Measurements from ENCODE around the gene ATXN1L.
"Not testable (repeated sequence)": the region's sequence is repeated elsewhere in the genome, so short reads cannot be mapped to it uniquely, and the experiment has no call there.

ATXN1L gene

DNA sequence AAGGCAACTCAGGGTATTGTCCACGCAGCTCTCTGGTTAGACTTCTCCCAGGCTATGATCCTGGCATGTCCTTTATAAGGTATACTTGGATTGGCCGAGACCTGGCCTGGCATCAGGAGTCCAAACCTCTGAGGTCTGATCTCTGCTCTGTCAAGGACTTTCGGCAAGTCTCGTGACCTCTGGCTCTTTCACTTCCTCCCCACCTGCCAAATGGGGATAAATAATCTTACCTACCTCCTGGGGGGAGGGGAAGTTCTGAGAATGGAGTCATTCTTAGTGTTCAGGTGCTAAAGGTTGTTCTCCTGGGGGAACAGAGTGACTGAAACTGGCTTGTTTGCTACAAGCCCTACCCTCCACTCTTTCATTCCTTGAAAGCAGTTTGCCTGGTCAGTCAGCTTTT is 7.6 kb downstream of the ATXN1L start:
- H3K4me3 ChIP-seq (ENCODE audit: low read depth, low read length) = no peak overlapping the region
- TF ChIP-seq, protein P1, sequence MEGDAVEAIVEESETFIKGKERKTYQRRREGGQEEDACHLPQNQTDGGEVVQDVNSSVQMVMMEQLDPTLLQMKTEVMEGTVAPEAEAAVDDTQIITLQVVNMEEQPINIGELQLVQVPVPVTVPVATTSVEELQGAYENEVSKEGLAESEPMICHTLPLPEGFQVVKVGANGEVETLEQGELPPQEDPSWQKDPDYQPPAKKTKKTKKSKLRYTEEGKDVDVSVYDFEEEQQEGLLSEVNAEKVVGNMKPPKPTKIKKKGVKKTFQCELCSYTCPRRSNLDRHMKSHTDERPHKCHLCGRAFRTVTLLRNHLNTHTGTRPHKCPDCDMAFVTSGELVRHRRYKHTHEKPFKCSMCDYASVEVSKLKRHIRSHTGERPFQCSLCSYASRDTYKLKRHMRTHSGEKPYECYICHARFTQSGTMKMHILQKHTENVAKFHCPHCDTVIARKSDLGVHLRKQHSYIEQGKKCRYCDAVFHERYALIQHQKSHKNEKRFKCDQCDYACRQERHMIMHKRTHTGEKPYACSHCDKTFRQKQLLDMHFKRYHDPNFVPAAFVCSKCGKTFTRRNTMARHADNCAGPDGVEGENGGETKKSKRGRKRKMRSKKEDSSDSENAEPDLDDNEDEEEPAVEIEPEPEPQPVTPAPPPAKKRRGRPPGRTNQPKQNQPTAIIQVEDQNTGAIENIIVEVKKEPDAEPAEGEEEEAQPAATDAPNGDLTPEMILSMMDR (IDR thresholded peaks at IDR 0.05; ENCODE audit: borderline replicate concordance, insufficient read depth, low read depth, low read length) = no peak

DNA sequence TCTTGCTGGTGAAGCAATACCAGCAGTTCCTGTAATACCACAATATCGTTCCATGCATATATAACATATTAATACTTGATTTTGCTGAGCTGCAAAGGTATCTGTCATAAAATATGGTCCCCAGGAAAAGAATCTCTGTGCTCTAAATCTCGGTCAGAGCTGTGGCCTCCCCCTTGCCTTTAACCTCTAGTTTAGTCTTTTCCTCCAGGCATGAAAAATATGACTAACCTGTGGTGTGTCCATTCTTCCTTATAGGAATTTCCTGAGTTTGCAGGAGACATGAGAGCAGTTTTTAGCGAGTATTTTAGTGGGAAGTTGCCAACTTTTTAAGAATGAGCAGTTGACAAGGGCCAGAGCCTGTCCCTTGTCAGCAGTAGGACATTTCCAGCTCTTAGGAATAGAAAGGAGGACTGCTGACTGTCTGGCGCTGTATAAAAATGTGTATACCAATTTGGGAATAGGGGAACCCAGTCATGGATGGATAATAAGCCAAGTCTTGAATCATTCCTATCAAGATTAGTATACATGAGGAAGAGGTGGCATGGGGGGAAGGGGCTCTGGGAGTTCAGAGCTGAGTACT is 8.7 kb downstream of the ATXN1L start:
- TF ChIP-seq, protein P1 (IDR thresholded peaks at IDR 0.05; ENCODE audit: borderline replicate concordance, insufficient read depth, low read depth, low read length) = no peak
- no peak overlapping the region for H3K4me3 ChIP-seq (ENCODE audit: low read depth, low read length)

DNA sequence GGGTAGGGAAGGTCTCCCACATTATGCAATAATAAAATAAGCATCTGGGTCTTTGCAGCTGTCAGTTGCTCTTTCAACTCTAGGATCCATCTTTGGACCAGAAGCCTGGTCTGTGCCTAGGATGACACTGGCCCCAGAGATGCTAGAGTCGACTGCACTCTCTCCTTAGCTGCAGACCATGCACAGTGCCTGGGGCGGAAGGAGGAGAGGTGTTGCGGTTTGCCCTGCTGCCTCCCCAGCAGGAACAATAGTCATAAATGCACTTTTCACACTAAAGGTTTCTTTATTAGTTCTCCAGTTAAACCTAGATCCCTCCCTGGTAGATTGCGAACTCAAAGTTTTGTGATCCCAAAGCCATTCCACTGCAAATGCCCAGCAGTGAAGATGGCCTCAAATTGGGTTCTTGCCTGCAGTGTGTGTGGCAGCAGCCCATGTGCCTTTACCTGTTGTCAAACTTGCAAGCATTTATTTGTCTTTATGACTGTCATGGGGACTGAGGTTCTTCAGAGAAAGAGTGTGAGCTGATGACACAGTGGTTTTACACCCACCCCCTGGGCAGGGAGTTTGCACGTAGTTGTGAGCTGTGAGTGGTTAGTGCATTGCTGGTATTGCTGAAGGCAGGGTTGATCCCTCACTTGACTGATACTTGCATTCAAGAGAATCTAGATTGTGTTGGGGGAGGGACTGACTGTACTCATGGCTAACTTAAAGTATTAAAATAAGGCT is 10.3 kb downstream of the ATXN1L start:
- TF ChIP-seq, protein P1 (IDR thresholded peaks at IDR 0.05; ENCODE audit: borderline replicate concordance, insufficient read depth, low read depth, low read length) = no peak
- H3K4me3 ChIP-seq (ENCODE audit: low read depth, low read length) = no peak overlapping the region

DNA sequence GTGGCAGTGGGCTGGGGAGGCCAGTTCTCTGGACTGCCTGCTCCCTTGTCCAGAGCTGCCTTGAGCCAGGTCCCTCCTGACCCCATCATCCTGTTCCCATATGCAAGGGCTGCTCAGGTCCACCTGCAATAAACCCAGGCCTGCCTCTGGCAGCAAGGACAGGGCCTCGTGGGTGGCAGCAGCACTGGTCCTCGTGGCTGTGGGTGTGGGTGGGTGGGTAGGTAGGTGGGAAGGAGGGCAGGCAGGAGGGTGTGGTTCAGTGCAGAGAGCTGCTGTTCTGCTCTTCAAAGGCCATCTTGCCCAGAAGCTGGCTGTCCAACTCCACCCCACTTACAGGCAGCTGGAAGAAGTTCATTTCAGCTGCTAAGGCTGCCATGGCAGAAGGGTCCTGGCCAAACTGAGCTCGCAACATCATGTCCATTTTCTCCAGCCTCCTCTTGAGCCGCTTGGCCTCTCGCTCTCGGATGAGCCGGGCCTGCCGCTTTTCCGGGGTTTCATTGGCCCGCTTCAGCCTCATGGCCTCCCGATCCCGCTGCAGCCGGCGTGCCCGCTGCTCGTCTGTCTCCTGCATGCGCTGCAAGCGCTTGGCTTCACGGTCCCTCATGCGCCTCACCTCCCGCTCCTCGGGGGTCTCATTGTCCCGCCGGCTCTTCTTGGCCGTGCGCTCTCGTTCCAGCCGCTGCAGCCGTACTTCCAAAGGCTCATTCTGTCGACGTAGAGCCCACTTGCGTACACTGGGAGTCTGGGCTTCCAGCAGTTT is 14.2 kb downstream of the ATXN1L start:
- no peak overlapping the region for H3K4me3 ChIP-seq (ENCODE audit: low read depth, low read length)
- TF ChIP-seq, protein P1 (IDR thresholded peaks at IDR 0.05; ENCODE audit: borderline replicate concordance, insufficient read depth, low read depth, low read length) = no peak

DNA sequence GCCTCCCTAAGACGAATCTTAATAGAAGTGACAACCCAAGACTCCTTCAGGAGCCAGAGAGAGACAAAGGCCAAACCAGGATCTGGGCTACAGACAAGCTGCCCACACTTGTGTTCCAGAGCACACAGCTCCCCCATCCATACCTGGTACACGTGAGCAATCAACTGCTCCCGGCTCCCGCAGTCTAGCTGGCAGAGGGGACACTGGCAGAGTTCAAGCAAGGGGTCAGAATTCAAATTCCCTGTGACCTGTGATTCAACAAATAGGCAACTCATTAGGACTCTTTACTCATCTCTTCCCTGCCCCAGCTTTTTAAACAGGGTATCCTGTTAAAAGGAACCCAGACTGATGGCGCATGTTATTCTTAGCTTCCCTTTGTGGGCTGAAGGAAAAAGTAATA is 18.2 kb downstream of the ATXN1L start:
- no peak overlapping the region for H3K4me3 ChIP-seq (ENCODE audit: low read depth, low read length)
- TF ChIP-seq, protein P1 (IDR thresholded peaks at IDR 0.05; ENCODE audit: borderline replicate concordance, insufficient read depth, low read depth, low read length) = no peak

DNA sequence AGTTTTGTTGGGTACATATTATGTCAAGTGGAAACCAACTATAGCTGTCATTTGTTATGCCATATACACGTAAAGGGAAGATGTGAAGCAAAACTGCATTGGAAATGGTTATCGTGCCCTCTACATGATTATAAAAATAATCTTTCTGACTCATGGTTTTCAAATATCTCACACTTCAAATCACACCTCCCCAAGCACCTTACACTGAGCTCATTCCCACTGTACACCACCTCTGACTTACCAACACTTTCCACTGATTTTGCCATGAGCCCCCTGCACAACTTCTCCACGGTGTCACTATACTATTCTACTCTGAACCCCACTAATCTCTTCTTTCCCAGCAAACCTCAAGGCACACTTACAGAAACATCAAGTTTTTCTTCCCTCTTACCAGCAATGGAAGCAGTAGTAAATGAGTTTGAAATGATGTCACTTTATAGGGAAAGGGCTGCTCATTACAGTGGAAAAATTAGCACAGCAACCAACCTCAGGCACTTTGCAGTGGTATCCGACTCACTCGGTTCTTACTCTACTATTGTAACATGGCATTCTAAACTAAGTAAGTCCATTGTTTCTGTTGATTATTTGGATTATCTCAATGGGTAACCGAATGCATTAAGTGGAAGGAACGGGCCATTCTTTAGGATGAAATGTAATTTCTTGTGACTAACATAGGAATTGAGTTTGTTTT is 19.5 kb downstream of the ATXN1L start:
- no peak overlapping the region for H3K4me3 ChIP-seq (ENCODE audit: low read depth, low read length)

DNA sequence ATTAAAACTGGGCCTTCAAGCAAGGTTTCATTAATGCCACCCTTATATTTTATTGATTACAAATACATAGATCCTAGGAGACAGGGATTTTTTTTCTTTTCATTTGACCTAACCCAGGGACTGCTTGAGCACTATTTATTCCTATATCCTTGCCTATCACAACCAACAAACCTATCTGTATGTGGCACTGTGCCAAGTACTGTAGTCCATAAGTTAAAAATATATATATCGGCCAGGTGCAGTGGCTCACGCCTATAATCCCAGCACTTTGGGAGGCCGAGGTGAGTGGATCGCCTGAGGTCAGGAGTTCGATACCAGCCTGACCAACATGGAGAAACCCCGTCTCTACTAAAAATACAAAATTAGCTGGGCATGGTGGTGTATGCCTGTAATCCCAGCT is 21.4 kb downstream of the ATXN1L start:
- not testable (repeated sequence) for H3K4me3 ChIP-seq (ENCODE audit: low read depth, low read length)

More for the DNA sequence above, 19.5 kb downstream of the ATXN1L start:
- TF ChIP-seq, protein P1 (IDR thresholded peaks at IDR 0.05; ENCODE audit: borderline replicate concordance, insufficient read depth, low read depth, low read length) = no peak

All from GM12875 (cell line).